ENCODE data around the gene MPL.
"Not testable (repeated sequence)": the region's sequence is repeated elsewhere in the genome, so short reads cannot be mapped to it uniquely, and the experiment has no call there.

The MPL gene

GRCh38 chr1:43379476-43379875 lies 41.9 kb downstream of the MPL start:
- DNase-seq (ENCODE audit: low spot score) = no peak

- DNase-seq (ENCODE audit: low spot score) = no peak
Measured at GRCh38 chr1:43381612-43382011, 44.0 kb downstream of the MPL start.

- DNase-seq (ENCODE audit: low spot score) = no peak
Measured at GRCh38 chr1:43382027-43382779, 44.6 kb downstream of the MPL start.

GRCh38 chr1:43383449-43383848 lies 45.8 kb downstream of the MPL start:
- no peak for DNase-seq (ENCODE audit: low spot score)

- no peak for DNase-seq (ENCODE audit: low spot score)
Measured at GRCh38 chr1:43386676-43387075, 49.1 kb downstream of the MPL start.

GRCh38 chr1:43387976-43388599 lies 50.5 kb downstream of the MPL start:
- DNase-seq (ENCODE audit: low spot score) = peak; percentile 22

GRCh38 chr1:43388613-43389012 lies 51.0 kb downstream of the MPL start:
- no peak for DNase-seq (ENCODE audit: low spot score)

GRCh38 chr1:43389326-43390313 lies 52.0 kb downstream of the MPL start, which contains the start of the genes MED8 and SZT2:
Gene MED8, minus strand, starts transcription at chr1:43389800. Its CDS starts 36 bp downstream, at chr1:43389764.
Gene SZT2, plus strand, starts transcription at chr1:43389899. Its CDS starts 70 bp downstream, at chr1:43389969.
- peak; percentile 95 for DNase-seq (ENCODE audit: low spot score)

- no peak for DNase-seq (ENCODE audit: low spot score)
Measured at GRCh38 chr1:43392702-43393101, 55.1 kb downstream of the MPL start.

- DNase-seq (ENCODE audit: low spot score) = no peak
Measured at GRCh38 chr1:43395523-43395922, 57.9 kb downstream of the MPL start.

GRCh38 chr1:43396059-43396458 lies 58.4 kb downstream of the MPL start:
- DNase-seq (ENCODE audit: low spot score) = no peak

GRCh38 chr1:43398227-43398626 lies 60.6 kb downstream of the MPL start:
- no peak for DNase-seq (ENCODE audit: low spot score)

- DNase-seq (ENCODE audit: low spot score) = not testable (repeated sequence)
Measured at GRCh38 chr1:43400441-43400840, 62.8 kb downstream of the MPL start.

GRCh38 chr1:43402089-43402865 lies 64.7 kb downstream of the MPL start:
- DNase-seq (ENCODE audit: low spot score) = no peak
